Keratinocyte (primary cell): ENCODE data around the gene OPRL1. TPM values are rescaled to one million over a fixed set of nuclear protein-coding genes. Genes with fewer than 3 reads are reported as not detected.

ENCODE experiments used
- DNase-seq: peaks from one replicate; pipeline ENCODE4 v3.0.0-alpha.2; 2011; ENCODE audit warnings: low read depth, missing footprints, low spot score
- FAIRE-seq: peaks from 2 replicates; lab custom pipeline; 2011; peaks lifted over from hg19 to GRCh38; lab: Jason Lieb, UNC
- H2AFZ ChIP-seq: 2 replicates; pipeline ENCODE4 v1.6.0; 2012; ENCODE audit warnings: low read length, control low read depth, inconsistent platforms; ENCODE audit not compliant: control insufficient read depth
- H3K27ac ChIP-seq: 2 replicates; pipeline ENCODE4 v1.5.1; 2011; ENCODE audit warnings: low read length; ENCODE audit not compliant: control insufficient read depth, insufficient read depth
- H3K27me3 ChIP-seq: 3 replicates; pipeline ENCODE4 v1.6.0; 2011; ENCODE audit warnings: low read length; ENCODE audit not compliant: control insufficient read depth, insufficient read depth; ENCODE audit errors: extremely low read depth
- H3K36me3 ChIP-seq, 2 experiments: 2 replicates in 1 of 2; 3 replicates in 1 of 2; pipeline ENCODE4 v1.5.1; 2011; ENCODE audit warnings: low read length in 2 of 2, mild to moderate bottlenecking in 1 of 2; ENCODE audit not compliant: control insufficient read depth in 2 of 2, insufficient read depth in 2 of 2; ENCODE audit errors: extremely low read depth in 1 of 2
- H3K4me1 ChIP-seq: 3 replicates; pipeline ENCODE4 v1.5.1; 2011; ENCODE audit warnings: low read length; ENCODE audit not compliant: control insufficient read depth, insufficient read depth; ENCODE audit errors: extremely low read depth
- H3K4me2 ChIP-seq: 3 replicates; pipeline ENCODE4 v1.6.0; 2011; ENCODE audit warnings: low read depth, low read length; ENCODE audit not compliant: control insufficient read depth, insufficient read depth; ENCODE audit errors: extremely low read depth
- H3K4me3 ChIP-seq, 3 experiments: fragments of 200-600 bp in 1 of 3; sonication (generic) in 1 of 3; 2 replicates in 2 of 3; 3 replicates in 1 of 3; pipeline ENCODE4 v1.5.1; 2011 to 2016; ENCODE audit warnings: low read length in 3 of 3, mild to moderate bottlenecking in 3 of 3, control low read depth in 2 of 3, inconsistent platforms in 1 of 3, low read depth in 1 of 3, mixed read lengths in 1 of 3, mixed run types in 1 of 3, moderate library complexity in 1 of 3; ENCODE audit not compliant: control insufficient read depth in 2 of 3, insufficient read depth in 2 of 3; ENCODE audit errors: extremely low read depth in 1 of 3
- H3K79me2 ChIP-seq: 2 replicates; pipeline ENCODE4 v1.6.0; 2012; ENCODE audit warnings: low read length; ENCODE audit not compliant: control insufficient read depth, insufficient read depth
- H3K9ac ChIP-seq: 3 replicates; pipeline ENCODE4 v1.6.0; 2011; ENCODE audit warnings: low read length; ENCODE audit not compliant: control insufficient read depth, insufficient read depth; ENCODE audit errors: extremely low read depth
- H3K9me1 ChIP-seq: 3 replicates; pipeline ENCODE4 v1.6.0; 2011; ENCODE audit warnings: low read length; ENCODE audit not compliant: control insufficient read depth, insufficient read depth; ENCODE audit errors: extremely low read depth
- H3K9me3 ChIP-seq: 2 replicates; pipeline ENCODE4 v1.5.1; 2012; ENCODE audit warnings: low read depth, low read length; ENCODE audit not compliant: control insufficient read depth
- H4K20me1 ChIP-seq: 3 replicates; pipeline ENCODE4 v1.6.0; 2011; ENCODE audit warnings: low read length; ENCODE audit not compliant: control insufficient read depth, insufficient read depth; ENCODE audit errors: extremely low read depth
- EZH2 ChIP-seq: IDR thresholded peaks from one replicate; pipeline ENCODE4 v1.6.1; 2012; ENCODE audit warnings: inconsistent platforms, mild to moderate bottlenecking, low read length, moderate library complexity
- dilution Hi-C: fragments of 300-500 bp; cut with MboI; formaldehyde crosslinking; loops from one replicate; pipeline ENCODE4 v1.7.0; 2020; ENCODE audit warnings: low sequenced_read_pairs; ENCODE audit not compliant: extremely low pct_ligation_motif_present
- polyA plus RNA-seq, 5 experiments: library from polyadenylated mRNA; depleted of rRNA in 3 of 5; stranded (reverse) in 3 of 5; stranded (forward) in 1 of 5; unstranded in 1 of 5; fragments of >200 nt; gene quantifications; 1 replicate in 1 of 5; 2 replicates in 3 of 5; 3 replicates in 1 of 5; pipeline versions ENCODE4 v1.2.1 to v1.2.3, GENCODE V29; 2011 to 2012; ENCODE audit warnings: missing spikeins in 2 of 5, low read depth in 1 of 5, low replicate concordance in 1 of 5
- TF ChIP-seq, protein P1 (sequence below), 3 experiments: IDR thresholded peaks in 1 of 3; conservative IDR thresholded peaks in 1 of 3; optimal IDR thresholded peaks in 1 of 3; 2 replicates in 2 of 3; 3 replicates in 1 of 3; pipeline versions ENCODE3 to v1.5.1; 2011; ENCODE audit warnings: low read length in 3 of 3, mild to moderate bottlenecking in 3 of 3, moderate library complexity in 2 of 3, control low read depth in 1 of 3, inconsistent platforms in 1 of 3; ENCODE audit not compliant: insufficient read depth in 2 of 3; ENCODE audit errors: extremely low read depth in 1 of 3

The OPRL1 gene
- polyA plus RNA-seq, 1 donor (not counting 4 experiments of a cell fraction or from before 2014, with no cell fraction given): 0.25 TPM

DNA sequence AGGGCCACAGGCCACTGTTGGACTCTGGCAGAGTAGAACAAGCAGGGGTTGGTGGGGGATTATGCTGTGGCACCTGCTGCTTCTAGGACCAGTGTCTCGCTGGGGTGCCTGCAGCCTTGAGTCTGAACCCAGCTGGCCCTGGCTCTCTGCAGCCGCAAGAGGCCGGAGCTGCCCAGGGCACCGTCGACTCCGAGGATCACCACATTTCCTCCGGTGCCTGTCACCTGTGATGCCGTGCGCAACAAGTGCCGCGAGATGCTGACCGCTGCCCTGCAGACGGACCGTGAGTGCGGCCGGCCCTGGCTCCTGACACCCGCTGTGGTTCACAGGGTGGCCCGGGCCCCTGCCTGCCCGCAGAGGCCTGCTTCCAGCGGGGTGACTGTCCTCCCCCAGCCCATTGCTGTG, 10.7 kb upstream of the OPRL1 start:
- TF ChIP-seq, protein P1, sequence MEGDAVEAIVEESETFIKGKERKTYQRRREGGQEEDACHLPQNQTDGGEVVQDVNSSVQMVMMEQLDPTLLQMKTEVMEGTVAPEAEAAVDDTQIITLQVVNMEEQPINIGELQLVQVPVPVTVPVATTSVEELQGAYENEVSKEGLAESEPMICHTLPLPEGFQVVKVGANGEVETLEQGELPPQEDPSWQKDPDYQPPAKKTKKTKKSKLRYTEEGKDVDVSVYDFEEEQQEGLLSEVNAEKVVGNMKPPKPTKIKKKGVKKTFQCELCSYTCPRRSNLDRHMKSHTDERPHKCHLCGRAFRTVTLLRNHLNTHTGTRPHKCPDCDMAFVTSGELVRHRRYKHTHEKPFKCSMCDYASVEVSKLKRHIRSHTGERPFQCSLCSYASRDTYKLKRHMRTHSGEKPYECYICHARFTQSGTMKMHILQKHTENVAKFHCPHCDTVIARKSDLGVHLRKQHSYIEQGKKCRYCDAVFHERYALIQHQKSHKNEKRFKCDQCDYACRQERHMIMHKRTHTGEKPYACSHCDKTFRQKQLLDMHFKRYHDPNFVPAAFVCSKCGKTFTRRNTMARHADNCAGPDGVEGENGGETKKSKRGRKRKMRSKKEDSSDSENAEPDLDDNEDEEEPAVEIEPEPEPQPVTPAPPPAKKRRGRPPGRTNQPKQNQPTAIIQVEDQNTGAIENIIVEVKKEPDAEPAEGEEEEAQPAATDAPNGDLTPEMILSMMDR (optimal IDR thresholded peaks at IDR 0.05 in 1 of 3, IDR thresholded peaks at IDR 0.05 in 1 of 3, conservative IDR thresholded peaks at IDR 0.05 in 1 of 3; ENCODE audit: extremely low read depth in 1 of 3, insufficient read depth in 2 of 3, low read length in 3 of 3): no peak
- TF ChIP-seq EZH2: no peak
- Histone ChIP-seq H3K27me3 (no peaks in the 10 kb centered on the region), H3K79me2 (no peaks in the 10 kb centered on the region), H3K9ac (no peak overlapping the region), H3K4me1 (peaks cover 25% of the 10 kb centered on the region), H3K4me2 (no peak overlapping the region), H4K20me1 (no peaks in the 10 kb centered on the region), H3K36me3 (peaks cover 0 to 9% of the 10 kb centered on the region in 2 experiments), H3K9me1 (no peaks in the 10 kb centered on the region), H2AFZ (no peak overlapping the region), H3K4me3 (no peak overlapping the region), H3K27ac (no peak overlapping the region), H3K9me3 (no peaks in the 10 kb centered on the region)
- FAIRE-seq: no peak
- dilution Hi-C loops: no loop called here
- no peak for DNase-seq

DNA sequence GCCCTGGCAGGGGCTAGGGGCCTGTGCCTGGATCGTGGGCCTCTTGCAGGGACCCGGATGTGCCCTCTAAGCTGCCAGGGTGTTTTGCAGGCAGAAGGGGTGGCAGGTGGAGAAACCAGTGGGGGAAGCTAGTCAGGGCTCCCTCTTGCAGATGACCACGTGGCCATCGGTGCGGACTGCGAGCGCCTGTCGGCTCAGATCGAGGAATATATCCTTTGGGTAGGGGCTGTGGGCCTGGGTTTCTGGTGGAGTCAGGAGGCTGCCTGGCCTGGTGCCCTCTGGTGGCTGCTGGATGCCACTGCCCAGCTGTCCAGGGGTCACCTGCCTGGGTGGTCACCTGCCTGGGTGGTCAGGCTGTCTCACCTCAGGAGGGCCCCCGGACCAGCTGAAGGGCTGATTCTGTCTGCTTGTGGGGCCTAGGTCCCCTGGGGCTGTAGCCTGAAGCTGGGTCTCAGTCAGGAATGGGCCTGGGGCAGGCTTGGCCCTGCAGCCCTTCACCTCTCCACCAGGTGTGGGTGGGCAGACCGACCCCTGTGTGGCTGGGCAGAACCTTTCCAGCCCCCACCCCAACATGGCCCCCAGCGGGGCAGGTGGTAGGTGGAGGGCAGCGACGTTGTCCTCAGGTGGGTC, 10.2 kb upstream of the OPRL1 start:
- Histone ChIP-seq H3K9ac (no peak overlapping the region), H3K79me2 (no peaks in the 10 kb centered on the region), H3K4me1 (peaks cover 20% of the 10 kb centered on the region), H4K20me1 (no peaks in the 10 kb centered on the region), H3K9me1 (no peaks in the 10 kb centered on the region), H3K27ac (no peak overlapping the region), H3K9me3 (no peaks in the 10 kb centered on the region), H3K4me3 (no peak overlapping the region), H3K4me2 (no peak overlapping the region), H2AFZ (no peak overlapping the region), H3K27me3 (no peaks in the 10 kb centered on the region), H3K36me3 (peaks cover 0 to 9% of the 10 kb centered on the region in 2 experiments)
- FAIRE-seq (no peak), DNase-seq (no peak)
- TF ChIP-seq, protein P1 (optimal IDR thresholded peaks at IDR 0.05 in 1 of 3, IDR thresholded peaks at IDR 0.05 in 1 of 3, conservative IDR thresholded peaks at IDR 0.05 in 1 of 3; ENCODE audit: extremely low read depth in 1 of 3, insufficient read depth in 2 of 3, low read length in 3 of 3): peak; percentile 74 to 88 (median 81)
- no peak for TF ChIP-seq EZH2
- dilution Hi-C loops: no loop called here
